DMS79 treated with DMSO at 0.1 percent for 48 hours (cell line): ENCODE measurements around the gene PUS10.
"Not testable (repeated sequence)": the region's sequence is repeated elsewhere in the genome, so short reads cannot be mapped to it uniquely, and the experiment has no call there.

Source experiments
- DNase-seq: peaks from one replicate; lab custom pipeline; 2025; lab: John Stamatoyannopoulos, UW

Gene PUS10

DNA sequence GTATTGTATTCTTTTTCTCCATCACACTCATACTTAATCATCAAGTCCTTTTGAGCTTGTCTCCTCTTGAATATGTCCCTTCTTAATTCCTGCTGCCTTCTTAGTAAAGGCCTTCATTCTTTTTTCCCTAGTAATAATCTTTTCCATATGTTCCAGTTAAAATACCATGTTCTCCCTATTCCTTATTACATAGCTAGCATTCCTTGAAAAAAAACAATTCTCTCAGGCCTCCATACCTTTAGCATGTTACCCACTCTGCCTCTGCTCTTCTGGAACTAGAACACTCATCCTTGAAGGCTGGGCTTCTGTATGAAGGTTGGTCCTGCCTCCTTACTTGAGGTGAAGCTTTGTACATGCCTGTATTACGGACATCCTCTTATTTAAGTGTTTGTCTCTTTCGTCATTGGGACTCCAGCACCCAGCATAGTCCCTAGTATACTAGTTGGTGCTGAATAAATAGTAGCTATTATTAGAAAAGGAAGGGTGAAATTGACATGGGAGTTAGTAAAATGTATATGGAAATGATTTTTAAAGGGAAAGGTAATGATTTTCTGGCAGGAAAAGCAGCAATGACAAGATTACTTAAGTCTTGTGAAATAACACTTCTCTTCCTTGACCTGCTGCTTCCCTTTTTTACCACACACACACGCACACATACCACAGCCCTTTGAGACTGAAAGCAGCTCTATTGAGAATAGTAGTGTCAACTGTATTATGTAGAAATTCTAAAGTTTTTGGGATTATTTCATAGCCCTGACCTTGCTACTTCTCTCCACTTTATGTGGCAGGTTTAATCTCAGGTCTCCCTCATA is 91.1 kb downstream of the PUS10 start:
- no peak for DNase-seq

DNA sequence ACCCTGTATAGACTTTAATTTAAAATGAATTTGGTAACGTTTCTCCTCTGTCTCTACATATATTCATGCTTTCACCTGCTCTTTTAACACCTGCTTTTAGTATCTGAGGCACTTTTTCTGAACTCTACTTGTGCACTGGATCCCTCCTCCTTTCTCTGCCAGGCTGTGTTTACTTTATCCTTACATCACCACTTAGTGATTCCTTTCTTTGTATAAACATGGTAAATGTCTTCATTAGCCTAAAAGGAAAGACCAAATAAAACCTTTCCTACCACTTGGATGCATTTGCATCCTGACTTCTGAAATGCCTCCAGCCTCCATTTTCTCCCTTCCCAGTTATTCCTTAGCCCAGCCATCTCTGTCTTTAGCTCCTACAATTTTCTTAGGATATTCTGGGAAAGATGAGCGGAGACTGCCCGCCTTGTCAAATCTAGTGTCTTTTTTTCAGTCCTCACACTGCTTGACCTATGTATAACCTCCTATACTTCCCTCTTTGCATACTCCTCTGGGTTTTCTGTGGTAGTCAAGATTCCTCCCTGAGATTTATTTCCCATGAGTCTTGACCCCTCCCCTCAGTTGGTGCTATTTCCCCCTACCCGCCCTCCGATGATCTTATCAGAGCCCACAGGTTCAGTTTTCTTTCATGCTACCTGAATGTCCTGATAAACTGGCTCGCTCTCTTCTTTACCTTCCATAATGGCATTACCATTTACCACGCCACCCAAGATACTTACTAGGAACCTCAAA is 91.9 kb downstream of the PUS10 start:
- DNase-seq = peak; percentile 14

DNA sequence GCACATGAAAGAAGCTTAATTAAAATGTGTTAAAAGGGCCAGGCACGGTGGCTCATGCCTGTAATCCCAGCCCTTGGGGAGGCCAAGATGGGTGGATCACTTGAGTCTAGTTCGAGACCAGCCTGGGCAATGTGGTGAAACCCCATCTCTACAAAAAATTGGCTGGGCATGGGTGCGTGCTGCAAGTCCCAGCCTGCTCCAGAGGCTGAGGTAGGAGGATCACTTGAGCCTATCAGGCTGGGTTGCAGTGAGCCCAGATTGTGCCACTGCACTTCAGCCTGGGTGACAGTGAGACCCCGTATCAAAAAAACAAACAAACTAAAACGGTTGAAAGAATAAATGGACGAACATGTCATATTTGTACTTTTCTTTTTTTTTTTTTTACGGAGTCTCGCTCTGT is 110.7 kb downstream of the PUS10 start:
- no peak for DNase-seq

DNA sequence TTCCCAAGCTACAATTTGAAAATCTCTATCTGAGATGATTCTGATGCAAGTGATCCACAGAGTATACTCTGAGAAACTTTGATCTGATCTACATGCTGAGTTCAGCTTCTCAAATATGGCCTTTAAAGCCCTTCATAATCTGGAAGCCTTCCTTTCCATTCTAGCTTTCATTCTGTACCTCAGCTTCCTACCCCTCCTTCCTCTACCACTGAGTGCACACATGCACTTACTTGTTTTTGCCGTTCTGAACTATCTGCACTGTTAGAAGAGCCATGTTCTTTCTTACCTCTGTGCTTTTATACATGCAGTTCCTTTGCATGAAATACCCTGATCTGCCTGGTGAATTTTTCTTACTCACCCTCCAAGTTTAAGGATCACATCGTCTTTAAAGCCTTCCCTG is 111.7 kb downstream of the PUS10 start:
- no peak for DNase-seq

DNA sequence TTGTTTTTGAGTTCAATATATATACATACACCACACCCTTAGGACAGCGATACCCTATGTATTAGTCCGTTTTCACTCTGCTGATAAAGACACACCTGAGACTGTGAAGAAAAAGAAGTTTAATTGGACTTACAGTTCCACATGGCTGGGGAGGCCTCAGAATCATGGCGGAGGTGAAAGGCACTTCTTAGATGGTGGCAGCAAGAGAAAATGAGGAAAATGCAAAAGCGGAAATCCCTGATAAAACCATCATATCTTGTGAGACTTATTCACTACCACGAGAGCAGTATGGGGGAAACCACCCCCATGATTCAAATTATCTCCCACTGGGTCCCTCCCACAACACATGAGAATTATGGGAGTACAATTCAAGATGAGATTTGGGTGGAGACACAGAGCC is 112.2 kb downstream of the PUS10 start:
- DNase-seq = not testable (repeated sequence)

DNA sequence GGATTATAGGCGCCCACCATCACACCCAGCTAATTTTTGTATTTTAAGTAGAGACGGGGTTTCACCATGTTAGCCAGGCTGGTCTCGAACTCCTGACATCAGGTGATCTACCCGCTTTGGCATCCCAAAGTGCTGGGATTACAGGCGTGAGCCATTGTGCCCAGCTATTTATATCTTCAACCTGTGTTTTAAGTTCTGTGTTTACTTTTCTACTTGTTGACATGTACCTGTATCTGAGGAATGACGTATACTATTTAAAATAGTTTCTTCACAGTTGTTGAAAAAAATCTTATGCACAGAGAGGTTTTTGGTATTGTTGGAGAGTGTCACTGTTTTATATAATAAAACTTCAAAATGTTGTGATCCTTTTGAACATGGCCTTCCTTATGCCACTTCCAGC is 116.8 kb downstream of the PUS10 start:
- DNase-seq = not testable (repeated sequence)

DNA sequence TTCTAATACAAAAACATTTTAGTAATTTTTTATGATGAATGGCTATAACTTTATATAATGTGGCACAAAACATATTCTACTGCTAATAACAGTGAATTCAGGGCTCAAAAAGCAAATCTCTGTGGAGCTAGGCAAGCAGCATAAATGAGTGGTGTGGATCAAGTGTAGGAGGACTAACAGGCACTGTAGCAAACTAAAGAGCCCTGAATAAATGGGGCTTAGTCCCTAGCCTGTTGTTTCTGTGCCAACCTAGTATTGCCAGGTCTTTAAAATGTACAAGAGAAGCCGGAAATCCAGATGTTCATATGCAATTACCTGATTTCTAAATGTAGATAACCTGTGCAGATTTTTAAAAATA is 118.2 kb downstream of the PUS10 start:
- DNase-seq = no peak

DNA sequence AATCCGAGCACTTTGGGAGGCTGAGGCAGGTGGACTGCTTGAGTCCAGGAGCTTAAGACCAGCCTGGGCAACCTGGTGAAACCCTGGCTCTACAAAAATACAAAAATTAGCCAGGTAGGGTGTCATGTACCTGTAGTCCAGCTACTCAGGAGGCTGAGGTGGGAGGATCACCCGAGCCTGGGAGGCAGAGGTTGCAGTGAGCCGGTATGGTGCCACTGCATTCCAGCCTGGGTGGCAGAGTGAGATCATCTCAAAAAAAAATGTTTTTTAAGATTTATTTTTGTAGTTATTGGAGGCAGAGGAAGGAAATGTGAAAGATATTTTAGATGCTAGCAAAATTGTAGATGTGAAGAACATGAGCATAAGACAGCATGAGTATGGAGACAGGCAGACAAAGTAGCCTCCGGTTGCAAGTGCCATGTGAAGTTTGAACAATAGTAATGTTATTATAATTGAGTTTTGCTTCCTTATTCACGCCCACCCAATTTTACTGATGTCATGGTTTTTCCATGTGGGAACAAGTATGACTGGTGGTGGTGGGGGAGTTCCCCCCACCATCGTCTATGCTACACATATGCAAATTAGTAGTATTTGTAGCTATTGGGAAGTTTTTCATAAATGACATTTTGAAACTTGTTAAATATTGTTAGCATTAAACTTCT is 118.7 kb downstream of the PUS10 start:
- DNase-seq = no peak

DNA sequence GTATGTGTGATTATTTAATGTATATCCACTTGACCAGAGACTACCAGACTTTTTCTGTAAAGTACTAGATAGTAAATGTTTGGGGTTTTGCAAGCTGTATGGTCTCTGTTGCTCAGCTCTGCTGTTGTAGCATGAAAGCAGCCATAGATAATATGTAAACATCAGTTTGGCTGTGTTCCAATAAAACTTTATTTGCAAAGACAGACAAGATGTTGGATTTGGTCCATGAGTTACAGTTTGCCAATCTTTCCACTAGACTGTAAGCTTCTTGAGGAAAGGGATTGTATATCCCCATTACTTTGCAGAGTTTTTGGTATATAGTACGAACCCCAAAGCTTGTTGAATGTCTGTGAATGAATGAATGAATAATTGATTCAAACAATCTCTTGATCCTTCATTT is 119.5 kb downstream of the PUS10 start:
- DNase-seq = no peak
